Transverse colon (tissue), 4 donors: Measurements from ENCODE around the gene PIM3.

Experiments
- EP300 ChIP-seq: sonication (generic); formaldehyde crosslinking; IDR thresholded peaks from one replicate; pipeline ENCODE4 v1.6.1; 2017; ENCODE audit warnings: antibody characterized with exemption, low read depth
- POLR2A ChIP-seq: fragments of 450-650 bp; IDR thresholded peaks from one replicate; pipeline ENCODE4 v1.6.1; 2016; ENCODE audit warnings: antibody characterized with exemption, mild to moderate bottlenecking, moderate library complexity
- POLR2AphosphoS5 ChIP-seq, 3 donors: sonication (generic); formaldehyde crosslinking; IDR thresholded peaks; one replicate each; pipeline ENCODE4 v1.6.1; 2016; ENCODE audit warnings: antibody characterized with exemption in 3 of 3
- TF ChIP-seq, protein P1 (sequence below), 5 experiments: fragments of 200-600 bp in 3 of 5; fragments of 450-650 bp in 2 of 5; sonication (generic) in 3 of 5; IDR thresholded peaks; 1 replicate in 2 of 5; 2 replicates in 3 of 5; pipeline ENCODE4 v1.5.1; 2016 to 2017; ENCODE audit warnings: antibody characterized with exemption in 5 of 5, inconsistent platforms in 3 of 5, mild to moderate bottlenecking in 2 of 5, moderate library complexity in 1 of 5

- TF ChIP-seq, protein P1, sequence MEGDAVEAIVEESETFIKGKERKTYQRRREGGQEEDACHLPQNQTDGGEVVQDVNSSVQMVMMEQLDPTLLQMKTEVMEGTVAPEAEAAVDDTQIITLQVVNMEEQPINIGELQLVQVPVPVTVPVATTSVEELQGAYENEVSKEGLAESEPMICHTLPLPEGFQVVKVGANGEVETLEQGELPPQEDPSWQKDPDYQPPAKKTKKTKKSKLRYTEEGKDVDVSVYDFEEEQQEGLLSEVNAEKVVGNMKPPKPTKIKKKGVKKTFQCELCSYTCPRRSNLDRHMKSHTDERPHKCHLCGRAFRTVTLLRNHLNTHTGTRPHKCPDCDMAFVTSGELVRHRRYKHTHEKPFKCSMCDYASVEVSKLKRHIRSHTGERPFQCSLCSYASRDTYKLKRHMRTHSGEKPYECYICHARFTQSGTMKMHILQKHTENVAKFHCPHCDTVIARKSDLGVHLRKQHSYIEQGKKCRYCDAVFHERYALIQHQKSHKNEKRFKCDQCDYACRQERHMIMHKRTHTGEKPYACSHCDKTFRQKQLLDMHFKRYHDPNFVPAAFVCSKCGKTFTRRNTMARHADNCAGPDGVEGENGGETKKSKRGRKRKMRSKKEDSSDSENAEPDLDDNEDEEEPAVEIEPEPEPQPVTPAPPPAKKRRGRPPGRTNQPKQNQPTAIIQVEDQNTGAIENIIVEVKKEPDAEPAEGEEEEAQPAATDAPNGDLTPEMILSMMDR (IDR thresholded peaks at IDR 0.05) = no peak
- TF ChIP-seq POLR2A (no peak), POLR2AphosphoS5 (IDR thresholded peaks at IDR 0.05) (no peak), EP300 (no peak)
These were observed 8.9 kb upstream of the PIM3 start for GRCh38 chr22:49951678-49951985.
